Globus pallidus (tissue), 1 donor: ENCODE results near the gene ENPP4.
A peak's percentile ranks its signal among the peaks of the same experiment; 100 is the strongest.
"Not testable (repeated sequence)": the region's sequence is repeated elsewhere in the genome, so short reads cannot be mapped to it uniquely, and the experiment has no call there.

Experiments used
- DNase-seq: peaks from one replicate; pipeline ENCODE4 v3.0.0-alpha.2; 2015; ENCODE audit warnings: low spot score

The ENPP4 gene

GRCh38 chr6:46131291-46131690 is 1.5 kb downstream of the ENPP4 start:
- DNase-seq, result not testable (repeated sequence)

- no peak for DNase-seq
Observed at GRCh38 chr6:46134216-46134615, 4.4 kb downstream of the ENPP4 start.

DNA sequence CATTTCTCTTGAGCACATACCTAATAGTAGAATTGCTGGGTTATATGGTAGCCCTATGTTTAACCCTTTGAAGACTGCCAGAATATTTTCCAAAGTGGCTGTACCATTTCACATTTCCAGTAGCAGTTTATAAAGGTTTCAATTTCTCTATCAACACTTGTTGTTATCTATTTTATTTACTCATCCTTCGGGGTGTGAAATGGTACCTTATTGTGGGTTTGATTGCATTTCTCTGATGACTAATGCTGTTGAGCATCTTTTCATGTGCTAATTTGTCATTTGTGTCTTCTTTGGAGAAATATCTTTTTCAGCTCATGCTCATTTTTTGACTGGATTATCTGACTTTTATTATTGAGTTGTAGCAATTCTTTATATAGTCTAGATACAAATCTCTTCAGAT is 5.4 kb downstream of the ENPP4 start:
- DNase-seq, result no peak

- no peak for DNase-seq
Observed at GRCh38 chr6:46136831-46137230, 7.0 kb downstream of the ENPP4 start.

DNA sequence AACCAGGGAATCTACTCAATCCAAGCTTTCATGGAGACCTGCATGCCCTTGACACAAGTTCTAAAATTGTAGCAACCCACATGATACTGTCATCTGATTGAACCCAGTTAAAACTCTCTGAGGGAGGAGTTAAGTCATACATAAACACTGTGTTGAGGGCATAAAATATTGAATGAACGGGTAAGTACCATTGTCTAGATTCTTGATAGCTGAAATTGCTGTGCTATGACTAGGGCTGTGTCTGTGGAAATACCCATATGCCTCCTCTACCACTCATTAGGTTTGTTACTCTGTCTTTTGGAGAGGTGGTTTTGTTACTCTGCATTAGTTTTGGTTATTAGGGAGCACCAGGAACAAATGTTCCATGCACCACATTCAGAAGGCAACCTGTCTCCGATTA is 7.6 kb downstream of the ENPP4 start:
- no peak for DNase-seq

DNA sequence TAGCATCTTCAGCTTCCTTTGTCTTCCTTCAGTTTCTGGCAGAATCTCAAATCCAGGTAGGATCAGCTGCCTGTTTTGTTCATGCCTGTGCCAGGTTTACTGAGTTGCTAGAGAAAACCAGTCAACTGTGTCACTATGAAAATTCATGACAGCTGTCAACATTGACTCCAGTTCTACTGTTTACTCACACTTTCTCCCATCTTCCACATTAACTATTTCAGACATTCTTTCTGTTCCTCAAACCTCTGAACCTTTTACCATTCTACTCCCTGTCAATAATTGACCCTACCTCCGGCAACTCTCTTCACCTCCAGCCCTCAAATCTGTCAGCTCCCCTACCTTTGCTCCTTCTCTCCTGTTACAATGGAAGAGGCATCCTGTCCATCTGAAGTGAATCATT is 8.5 kb downstream of the ENPP4 start:
- DNase-seq, result no peak

- no peak for DNase-seq
Observed at GRCh38 chr6:46144270-46144669, 14.5 kb downstream of the ENPP4 start.

- not testable (repeated sequence) for DNase-seq
Observed at GRCh38 chr6:46149066-46149465, 19.3 kb downstream of the ENPP4 start.

DNA sequence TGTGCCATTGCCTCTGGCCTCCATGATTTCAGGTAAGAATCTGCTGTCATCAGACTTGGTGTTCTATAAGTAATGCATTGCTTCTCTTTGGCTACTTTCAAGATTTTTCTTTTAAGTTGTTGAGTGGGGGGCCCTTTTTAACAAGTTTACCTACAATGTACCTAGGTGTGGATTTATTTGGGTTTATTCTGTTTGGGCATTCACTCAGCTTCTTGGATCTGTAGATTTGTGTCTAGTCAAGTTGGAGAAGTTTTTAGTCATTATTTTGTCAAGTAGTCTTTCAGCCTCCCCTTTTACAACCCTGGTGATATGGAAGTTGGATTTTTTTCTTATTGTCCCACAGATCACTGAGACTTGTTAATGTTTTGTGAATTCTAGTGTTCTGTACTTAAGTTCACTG is 26.9 kb downstream of the ENPP4 start:
- no peak for DNase-seq

DNA sequence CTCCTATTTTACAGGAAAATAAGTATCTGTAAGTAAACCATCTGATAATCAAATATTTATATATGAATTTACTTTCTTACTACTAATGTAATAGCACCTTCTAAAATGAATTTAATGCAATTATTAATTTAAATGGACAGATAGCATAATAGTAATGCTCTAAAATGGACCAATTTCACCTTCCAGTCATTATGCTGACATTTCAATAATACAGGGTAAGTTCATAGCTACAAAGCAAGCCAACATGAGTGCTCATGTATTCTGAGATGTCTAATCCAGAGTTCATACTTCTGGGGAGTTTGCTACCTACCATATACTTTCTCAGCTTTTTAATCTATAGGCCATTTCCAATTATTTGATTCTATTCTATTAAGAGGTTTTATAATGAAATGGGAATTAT is 29.4 kb downstream of the ENPP4 start:
- DNase-seq, result no peak

DNA sequence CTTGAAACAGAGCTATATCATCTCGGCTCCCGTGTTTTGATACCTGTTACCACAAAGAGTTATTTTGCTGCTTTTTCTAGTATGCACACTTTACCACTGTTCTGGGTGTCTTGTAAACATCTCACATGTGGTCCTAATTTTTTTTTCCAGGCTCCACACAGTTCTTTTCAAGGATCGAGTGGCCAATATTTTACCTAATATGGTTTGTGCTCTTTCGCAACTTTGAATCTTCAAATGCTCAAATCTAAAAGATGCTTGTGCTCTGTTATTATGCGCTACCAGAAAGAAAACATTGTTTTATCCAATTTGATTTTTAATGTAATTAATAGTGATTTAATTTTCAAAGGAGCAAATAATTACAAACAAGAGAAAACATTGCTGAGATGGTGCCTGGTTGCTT is 30.3 kb downstream of the ENPP4 start:
- no peak for DNase-seq

DNA sequence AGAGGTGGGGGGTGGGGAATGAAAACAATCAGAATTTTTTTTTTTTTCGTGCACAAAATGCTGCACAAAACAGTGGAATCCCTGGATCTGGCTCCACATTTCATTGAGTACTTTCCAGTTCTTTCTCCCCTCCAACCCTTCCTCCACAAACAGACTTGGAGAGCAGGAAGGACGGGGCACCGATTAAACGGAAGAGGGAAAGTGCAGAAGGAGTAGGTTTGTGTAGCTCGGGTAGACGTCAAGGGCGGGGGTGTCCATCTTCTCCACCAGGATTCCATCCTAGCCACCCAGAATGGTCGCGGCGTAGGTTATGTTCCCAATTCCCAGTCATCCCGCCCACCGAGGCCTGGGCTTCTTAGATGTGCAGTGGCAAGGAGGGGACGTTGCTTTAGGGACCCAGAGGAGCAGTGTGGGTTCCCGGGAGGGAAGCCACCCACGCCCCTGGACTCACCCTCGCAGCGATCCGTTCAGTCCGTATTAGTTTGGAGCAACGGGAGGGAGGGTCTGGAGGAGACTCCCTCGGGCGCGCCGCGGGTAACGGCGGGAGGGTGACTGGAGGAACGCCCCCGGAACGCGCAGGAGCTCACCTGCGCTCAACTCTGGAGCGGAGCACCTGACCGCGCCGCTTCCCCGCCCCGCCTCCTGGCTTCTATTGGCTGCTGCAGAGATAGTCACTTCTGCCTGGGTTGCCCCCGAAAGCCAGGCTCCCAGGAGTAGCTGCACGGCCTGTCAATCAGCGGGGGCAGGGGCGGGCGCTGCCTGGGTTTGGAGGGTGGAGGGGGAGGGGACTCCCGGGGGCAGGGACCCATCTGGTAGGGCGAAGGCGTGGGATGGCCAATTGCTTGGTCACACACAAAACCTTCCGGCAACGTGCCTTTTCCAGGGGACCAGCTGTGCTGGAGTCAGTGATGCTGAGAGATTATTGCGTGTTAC is 40.8 kb downstream of the ENPP4 start, which contains the start of gene ENPP5:
Gene ENPP5, minus strand, starts transcription at position 624 of the 933 bp plus-strand sequence. CDS start 2,718 bp downstream, outside the sequence.
- peak; percentile 92 for DNase-seq

DNA sequence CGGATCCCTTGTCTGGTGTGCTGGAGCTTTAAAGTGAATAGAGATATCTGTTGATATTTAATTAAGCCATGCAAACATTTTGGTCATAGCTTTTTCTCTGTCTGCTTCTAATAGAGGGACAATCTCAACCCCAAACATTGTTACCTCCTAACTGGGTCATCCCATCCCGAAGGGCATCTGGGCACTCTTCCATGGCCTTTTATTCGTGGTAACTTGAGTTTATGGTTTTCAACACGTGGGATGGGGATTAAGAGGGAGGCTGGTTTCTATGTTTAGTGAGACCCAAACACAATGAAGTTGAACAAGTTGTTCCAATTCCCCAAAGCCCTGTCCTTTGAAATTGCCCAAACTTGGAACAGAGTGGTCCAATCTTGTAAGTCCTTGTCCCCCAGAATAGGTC is 42.4 kb downstream of the ENPP4 start:
- peak; percentile 9 for DNase-seq

DNA sequence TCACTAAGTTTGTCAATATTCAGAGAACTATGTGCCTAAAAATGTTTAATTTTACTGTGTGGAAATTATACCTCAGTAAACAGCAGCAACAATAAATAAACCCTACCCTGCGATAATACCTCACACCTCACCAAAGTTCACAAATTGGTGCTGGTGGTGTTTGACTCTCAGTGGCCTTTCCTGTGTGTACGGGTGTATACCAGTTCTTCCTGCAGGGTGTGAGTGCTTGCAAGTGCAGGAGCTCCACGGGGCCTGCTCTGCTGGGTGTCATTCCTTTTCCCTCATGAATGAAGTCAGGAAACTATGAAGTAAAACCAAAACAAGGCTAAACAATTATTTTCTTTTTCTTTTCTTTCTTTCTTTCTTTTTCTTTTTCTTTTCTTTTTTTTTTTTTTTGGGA is 45.1 kb downstream of the ENPP4 start:
- no peak for DNase-seq

- no peak for DNase-seq
Observed at GRCh38 chr6:46175446-46175845, 45.7 kb downstream of the ENPP4 start.

DNA sequence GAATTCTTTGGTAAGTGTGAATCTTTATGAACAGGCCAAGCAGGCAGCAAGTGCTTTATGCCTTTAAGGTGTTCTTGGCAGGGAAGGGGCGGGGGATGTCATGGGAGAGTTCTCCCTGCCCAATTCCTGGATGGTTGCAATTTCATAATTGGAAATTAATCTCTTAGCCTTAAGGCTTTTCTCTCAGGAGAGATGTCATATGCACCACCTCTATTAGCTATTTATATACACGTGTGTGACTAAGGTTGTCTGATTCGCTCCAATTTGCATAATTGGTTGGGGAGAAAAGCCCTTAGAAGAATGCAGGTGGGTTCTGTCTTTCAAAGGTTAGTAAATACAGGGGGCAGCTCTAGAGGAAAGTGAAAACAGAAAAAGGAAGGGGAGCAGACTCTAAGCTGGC is 46.2 kb downstream of the ENPP4 start:
- DNase-seq, result no peak

DNA sequence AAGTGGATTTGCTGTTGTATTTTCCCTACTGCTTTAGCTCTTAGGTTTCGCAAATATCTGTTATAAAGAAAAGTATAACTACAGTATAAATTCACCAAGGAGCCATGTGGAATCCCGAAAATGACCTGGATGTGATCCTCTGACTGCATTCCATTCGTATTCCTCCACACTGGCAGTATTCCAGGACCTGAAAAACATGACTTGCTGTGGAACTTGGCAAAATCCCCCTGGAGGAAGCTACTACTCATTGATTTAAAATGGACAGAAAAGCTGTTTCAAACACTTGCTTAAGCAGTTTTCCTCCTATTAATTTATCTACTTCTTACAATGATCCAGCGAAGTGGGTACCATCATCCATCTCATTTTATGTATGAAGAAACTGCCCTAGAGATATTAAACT is 54.3 kb downstream of the ENPP4 start:
- no peak for DNase-seq

DNA sequence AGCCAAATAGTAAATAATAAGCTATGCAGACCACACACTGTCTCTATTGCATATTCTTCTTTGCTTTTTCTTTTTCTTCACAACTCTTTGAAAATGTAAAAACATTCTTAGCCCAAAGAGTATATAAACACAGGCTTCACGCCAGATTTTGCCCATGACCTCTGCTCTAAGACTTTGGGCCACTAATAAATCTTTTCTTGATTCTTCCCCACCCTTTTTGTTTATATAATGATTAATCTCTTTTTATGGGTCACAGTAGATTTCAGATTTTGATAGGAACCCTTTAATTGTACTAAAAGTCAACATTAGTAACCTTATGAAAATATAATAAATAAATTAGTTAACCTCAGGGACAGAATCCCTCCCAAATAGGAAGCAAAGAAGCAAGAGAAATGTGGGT is 56.8 kb downstream of the ENPP4 start:
- DNase-seq, result no peak

- no peak for DNase-seq
Observed at GRCh38 chr6:46189726-46190125, 59.9 kb downstream of the ENPP4 start.

DNA sequence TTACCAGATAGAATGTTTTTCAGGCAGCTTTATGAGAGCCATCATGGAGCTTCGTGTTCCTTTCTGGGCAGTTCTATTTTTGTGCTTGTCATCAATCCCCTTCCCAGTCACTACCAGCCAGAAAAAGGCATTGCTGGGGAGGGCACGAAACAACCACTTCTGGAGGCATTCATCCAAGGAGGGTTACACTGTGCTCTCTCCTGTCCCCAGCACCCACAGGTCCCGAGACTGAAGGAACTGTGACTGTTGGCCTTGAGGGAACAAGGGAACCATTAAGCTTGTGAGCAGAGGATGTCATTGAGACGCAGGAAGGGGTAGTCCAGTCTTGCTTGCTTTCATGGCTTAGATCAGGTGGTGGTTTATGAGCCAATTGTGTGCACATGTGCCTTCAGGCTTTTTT is 61.1 kb downstream of the ENPP4 start:
- no peak for DNase-seq

- no peak for DNase-seq
Observed at GRCh38 chr6:46191961-46192360, 62.2 kb downstream of the ENPP4 start.
